Measurements from ENCODE around the gene PUM2.
"Not testable (repeated sequence)": the region's sequence is repeated elsewhere in the genome, so short reads cannot be mapped to it uniquely, and the experiment has no call there.

Gene PUM2

GRCh38 chr2:20350753-20351554 lies at the start of gene PUM2:
PUM2 (minus strand) TSS chr2:20350844; CDS start chr2:20327360, 23,484 bp downstream.
- FAIRE-seq: no peak

- no peak for FAIRE-seq
These were observed 49.7 kb upstream of the PUM2 start for GRCh38 chr2:20400306-20400705.

- no peak for FAIRE-seq
These were observed 48.4 kb upstream of the PUM2 start for GRCh38 chr2:20398956-20399567.

- FAIRE-seq: no peak
These were observed 47.3 kb upstream of the PUM2 start for GRCh38 chr2:20397811-20398447.

- no peak for FAIRE-seq
These were observed 45.8 kb upstream of the PUM2 start for GRCh38 chr2:20396356-20397000.

- FAIRE-seq: no peak
These were observed 43.3 kb upstream of the PUM2 start for GRCh38 chr2:20393986-20394385.

- FAIRE-seq: no peak
These were observed 41.5 kb upstream of the PUM2 start for GRCh38 chr2:20391951-20392699.

- no peak for FAIRE-seq
These were observed 40.0 kb upstream of the PUM2 start for GRCh38 chr2:20390524-20391123.

GRCh38 chr2:20384953-20385352 lies 34.3 kb upstream of the PUM2 start:
- no peak for FAIRE-seq

GRCh38 chr2:20382965-20383810 lies 32.5 kb upstream of the PUM2 start:
- FAIRE-seq: no peak

- no peak for FAIRE-seq
These were observed 30.8 kb upstream of the PUM2 start for GRCh38 chr2:20381457-20381856.

GRCh38 chr2:20378891-20379519 lies 28.4 kb upstream of the PUM2 start:
- FAIRE-seq: no peak

- FAIRE-seq: no peak
These were observed 27.7 kb upstream of the PUM2 start for GRCh38 chr2:20378341-20378740.

GRCh38 chr2:20377741-20378140 lies 27.1 kb upstream of the PUM2 start:
- FAIRE-seq: no peak

GRCh38 chr2:20374982-20375381 lies 24.3 kb upstream of the PUM2 start:
- not testable (repeated sequence) for FAIRE-seq

GRCh38 chr2:20372896-20373640 lies 22.4 kb upstream of the PUM2 start:
- no peak for FAIRE-seq

- FAIRE-seq: no peak
These were observed 20.8 kb upstream of the PUM2 start for GRCh38 chr2:20371323-20372025.

GRCh38 chr2:20370191-20370590 lies 19.5 kb upstream of the PUM2 start:
- no peak for FAIRE-seq

- no peak for FAIRE-seq
These were observed 18.7 kb upstream of the PUM2 start for GRCh38 chr2:20369366-20369765.
